LNCAP (cell line): ENCODE results near the gene NUDT5.
A peak's percentile ranks its signal among the peaks of the same experiment; 100 is the strongest.

Experiments used
- CTCF ChIP-seq: fragments of 450-650 bp; IDR thresholded peaks from 2 replicates; pipeline ENCODE4 v1.5.1; 2017; ENCODE audit warnings: mild to moderate bottlenecking

Gene NUDT5

GRCh38 chr10:12154516-12154915, 41.2 kb downstream of the NUDT5 start:
- no peak for TF ChIP-seq CTCF

GRCh38 chr10:12150163-12150562, 45.5 kb downstream of the NUDT5 start:
- no peak for TF ChIP-seq CTCF

- TF ChIP-seq CTCF: no peak
These were observed 51.2 kb downstream of the NUDT5 start for GRCh38 chr10:12144538-12144937.

- no peak for TF ChIP-seq CTCF
These were observed 55.7 kb downstream of the NUDT5 start for GRCh38 chr10:12140038-12140437.

GRCh38 chr10:12135631-12136030, 60.1 kb downstream of the NUDT5 start:
- no peak for TF ChIP-seq CTCF

GRCh38 chr10:12130237-12130872, 65.3 kb downstream of the NUDT5 start:
- TF ChIP-seq CTCF: peak; percentile 45; the same call in 1 of the 2 replicates

- TF ChIP-seq CTCF: no peak
These were observed 66.2 kb downstream of the NUDT5 start, which contains the start of gene SEC61A2 for GRCh38 chr10:12129222-12130111. TSS of gene SEC61A2 (plus strand) at chr10:12129677. CDS start at chr10:12129788, 111 bp downstream.
